Activated CD4-positive, alpha-beta T cell treated with anti-CD3 and anti-CD28 coated beads, Interleukin-2, amount 50 U/mL, for 16 hours (primary cell): ENCODE measurements around the gene KRTAP12-3.
"Not testable (repeated sequence)": the region's sequence is repeated elsewhere in the genome, so short reads cannot be mapped to it uniquely, and the experiment has no call there.

Experiments
- DNase-seq: peaks from one replicate; pipeline ENCODE4 v3.0.0-alpha.2; 2020

Gene KRTAP12-3

GRCh38 chr21:44627831-44628233 lies 29.9 kb upstream of the KRTAP12-3 start:
- not testable (repeated sequence) for DNase-seq

GRCh38 chr21:44628707-44629391 lies 28.9 kb upstream of the KRTAP12-3 start:
- DNase-seq, result no peak

- DNase-seq, result no peak
Observed at GRCh38 chr21:44630440-44630839, 27.3 kb upstream of the KRTAP12-3 start.

- DNase-seq, result no peak
Observed at GRCh38 chr21:44632067-44632466, 25.7 kb upstream of the KRTAP12-3 start.

- DNase-seq, result no peak
Observed at GRCh38 chr21:44636209-44637017, 21.3 kb upstream of the KRTAP12-3 start.

GRCh38 chr21:44637018-44637850 lies 20.5 kb upstream of the KRTAP12-3 start, which contains the start of gene KRTAP10-10:
TSS of gene KRTAP10-10 (plus strand) at chr21:44637356. CDS start at chr21:44637418, 62 bp downstream.
- DNase-seq, result no peak

GRCh38 chr21:44637851-44638348 lies 19.8 kb upstream of the KRTAP12-3 start:
- not testable (repeated sequence) for DNase-seq

GRCh38 chr21:44638506-44639330 lies 19.0 kb upstream of the KRTAP12-3 start:
- not testable (repeated sequence) for DNase-seq

GRCh38 chr21:44639331-44639655 lies 18.4 kb upstream of the KRTAP12-3 start:
- DNase-seq, result no peak

- no peak for DNase-seq
Observed at GRCh38 chr21:44640761-44641160, 17.0 kb upstream of the KRTAP12-3 start.

- no peak for DNase-seq
Observed at GRCh38 chr21:44643741-44644310, 13.9 kb upstream of the KRTAP12-3 start.

GRCh38 chr21:44644878-44645277 lies 12.9 kb upstream of the KRTAP12-3 start:
- DNase-seq, result no peak

- not testable (repeated sequence) for DNase-seq
Observed at GRCh38 chr21:44646366-44647221, 11.1 kb upstream of the KRTAP12-3 start, which contains the start of gene KRTAP10-11. TSS of gene KRTAP10-11 (plus strand) at chr21:44646414. CDS start at chr21:44646459, 45 bp downstream.

GRCh38 chr21:44647222-44647552 lies 10.5 kb upstream of the KRTAP12-3 start:
- DNase-seq, result no peak

- no peak for DNase-seq
Observed at GRCh38 chr21:44648557-44649311, 9.0 kb upstream of the KRTAP12-3 start.

- DNase-seq, result no peak
Observed at GRCh38 chr21:44649521-44650100, 8.1 kb upstream of the KRTAP12-3 start.

GRCh38 chr21:44650265-44650972 lies 7.3 kb upstream of the KRTAP12-3 start:
- no peak for DNase-seq

GRCh38 chr21:44650973-44651675 lies 6.6 kb upstream of the KRTAP12-3 start:
- DNase-seq, result no peak
